HCT116 (cell line): Measurements from ENCODE around the gene AMZ1. TPM values are rescaled to one million over a fixed set of nuclear protein-coding genes. Genes with fewer than 3 reads are reported as not detected.

ENCODE experiments used
- ATAC-seq: fragments of 200-7000 bp; cut with Tn5 transposase; 2 replicates; pipeline ENCODE4 v1.9.1; 2020; ENCODE audit warnings: mild to moderate bottlenecking, moderate library complexity
- BruUV-seq: library from RNA; stranded (reverse); fragments of 400-500 nt; replicated peaks from 2 replicates; lab custom pipeline; 2021; lab: Mats Ljungman, UMichigan
- CTCF ChIA-PET: fragments of 300-600 bp; sonication (Branson Sonifier 250); formaldehyde crosslinking; loops from one replicate; lab custom pipeline; 2021; ENCODE audit warnings: antibody characterized with exemption; lab: Charles Lee
- POLR2A ChIA-PET: fragments of 300-600, 350-600 bp; sonication (Branson Sonifier 250); formaldehyde crosslinking; loops from one replicate; lab custom pipeline; 2021; ENCODE audit warnings: antibody characterized with exemption; lab: Charles Lee
- RAD21 ChIA-PET, 2 experiments: fragments of 300-600 bp; sonication (Branson Sonifier 250); formaldehyde crosslinking; loops; one replicate each; lab custom pipeline; 2023; ENCODE audit warnings: low total read pairs in 2 of 2; ENCODE audit not compliant: uncharacterized antibody in 2 of 2, unreplicated experiment in 2 of 2, low non-redundant PET in 1 of 2; lab: Charles Lee
- DNase-seq: peaks from one replicate; pipeline ENCODE4 v3.0.0-alpha.2; 2010; ENCODE audit warnings: low read depth, low spot score
- H2AFZ ChIP-seq: fragments of 200-600 bp; shearing (Covaris generic), sonication (generic); 2 replicates; pipeline ENCODE4 v1.6.1; 2017; ENCODE audit warnings: low read depth, mixed run types, mixed read lengths, antibody characterized with exemption, low read length; ENCODE audit not compliant: poor library complexity, severe bottlenecking
- H3K27ac ChIP-seq: 2 replicates; pipeline ENCODE4 v1.5.1; 2012; ENCODE audit warnings: low read depth, low read length
- H3K27me3 ChIP-seq: fragments of 200-600 bp; sonication (generic); 2 replicates; pipeline ENCODE4 v1.6.1; 2016; ENCODE audit warnings: mixed run types, low read length, mixed read lengths; ENCODE audit not compliant: insufficient read depth
- H3K36me3 ChIP-seq, 2 experiments: fragments of 200-500 bp in 1 of 2; fragments of 200-600 bp in 1 of 2; sonication (Bioruptor generic) in 1 of 2; sonication (generic) in 1 of 2; 2 replicates each; pipeline versions ENCODE4 v1.5.1 to v1.6.1; 2014 to 2016; ENCODE audit warnings: low read length in 2 of 2, inconsistent platforms in 1 of 2, mixed read lengths in 1 of 2, mixed run types in 1 of 2; ENCODE audit not compliant: insufficient read depth in 2 of 2, control insufficient read depth in 1 of 2
- H3K4me1 ChIP-seq, 2 experiments: fragments of 200-600 bp in 1 of 2; sonication (generic) in 1 of 2; 2 replicates each; pipeline versions ENCODE4 v1.5.1 to v1.6.1; 2012 to 2017; ENCODE audit warnings: low read length in 2 of 2, inconsistent platforms in 1 of 2, mild to moderate bottlenecking in 1 of 2, mixed read lengths in 1 of 2, mixed run types in 1 of 2, moderate library complexity in 1 of 2; ENCODE audit not compliant: insufficient read depth in 2 of 2, control insufficient read depth in 1 of 2
- H3K4me2 ChIP-seq: fragments of 200-600 bp; sonication (generic); 2 replicates; pipeline ENCODE4 v1.6.1; 2017; ENCODE audit warnings: mixed run types, low read length, mixed read lengths
- H3K4me3 ChIP-seq, 2 experiments: fragments of 200-600 bp in 1 of 2; sonication (generic) in 1 of 2; replicated peaks in 1 of 2; 2 replicates each; pipeline ENCODE4 v1.5.1; 2011 to 2016; ENCODE audit warnings: low read length in 2 of 2, control low read depth in 1 of 2, low read depth in 1 of 2, mild to moderate bottlenecking in 1 of 2, mixed read lengths in 1 of 2, mixed run types in 1 of 2
- H3K79me2 ChIP-seq: fragments of 200-600 bp; sonication (generic); 2 replicates; pipeline ENCODE4 v1.6.1; 2017; ENCODE audit warnings: mild to moderate bottlenecking, mixed run types, low read length, moderate library complexity, mixed read lengths; ENCODE audit not compliant: insufficient read depth
- H3K9ac ChIP-seq: fragments of 200-600 bp; sonication (generic); 2 replicates; pipeline ENCODE4 v1.6.1; 2016; ENCODE audit warnings: low read length, mixed read lengths
- H3K9me2 ChIP-seq: fragments of 200-600 bp; sonication (generic), shearing (Covaris generic); 2 replicates; pipeline ENCODE4 v1.6.1; 2017; ENCODE audit warnings: mixed run types, mild to moderate bottlenecking, moderate library complexity; ENCODE audit not compliant: insufficient read depth
- H3K9me3 ChIP-seq, 2 experiments: fragments of 200-500 bp in 1 of 2; fragments of 200-600 bp in 1 of 2; sonication (Bioruptor generic) in 1 of 2; sonication (generic) in 1 of 2; 2 replicates each; pipeline ENCODE4 v1.6.1; 2014 to 2017; ENCODE audit warnings: low read length in 2 of 2, mixed read lengths in 2 of 2, inconsistent platforms in 1 of 2, low read depth in 1 of 2, mild to moderate bottlenecking in 1 of 2, mixed run types in 1 of 2, moderate library complexity in 1 of 2; ENCODE audit not compliant: control insufficient read depth in 1 of 2, insufficient read depth in 1 of 2
- H4K20me1 ChIP-seq: fragments of 200-600 bp; sonication (generic), shearing (Covaris generic); 2 replicates; pipeline ENCODE4 v1.6.1; 2017; ENCODE audit warnings: mixed run types, mild to moderate bottlenecking, moderate library complexity; ENCODE audit not compliant: insufficient read depth
- CBX3 ChIP-seq: IDR thresholded peaks from 2 replicates; pipeline ENCODE4 v1.6.1; 2012; ENCODE audit warnings: low read depth
- CEBPB ChIP-seq: IDR thresholded peaks from 2 replicates; pipeline ENCODE4 v1.6.1; 2012; ENCODE audit warnings: low read depth
- EGR1 ChIP-seq: IDR thresholded peaks from 2 replicates; pipeline ENCODE4 v1.6.1; 2012; ENCODE audit warnings: low read depth
- EZH2 ChIP-seq: fragments of 200-600 bp; sonication (generic); IDR thresholded peaks from 2 replicates; pipeline ENCODE4 v1.6.1; 2017; ENCODE audit warnings: antibody characterized with exemption, mixed run types
- EZH2phosphoT487 ChIP-seq: fragments of 200-600 bp; IDR thresholded peaks from 2 replicates; pipeline ENCODE4 v1.6.1; 2018; ENCODE audit warnings: antibody characterized with exemption, borderline replicate concordance
- JUND ChIP-seq: IDR thresholded peaks from 2 replicates; pipeline ENCODE4 v1.6.1; 2012
- POLR2A ChIP-seq: IDR thresholded peaks from 2 replicates; pipeline ENCODE4 v1.7.0; 2011; ENCODE audit warnings: borderline replicate concordance; ENCODE audit not compliant: insufficient read depth, insufficient read length; ENCODE audit errors: extremely low read depth
- RAD21 ChIP-seq: IDR thresholded peaks from 2 replicates; pipeline ENCODE4 v1.6.1; 2012; ENCODE audit warnings: low read depth, mild to moderate bottlenecking
- SIN3A ChIP-seq: IDR thresholded peaks from 2 replicates; pipeline ENCODE4 v1.6.1; 2012; ENCODE audit warnings: low read depth
- SP1 ChIP-seq: IDR thresholded peaks from 2 replicates; pipeline ENCODE4 v1.6.1; 2012; ENCODE audit warnings: low read depth
- SRF ChIP-seq: IDR thresholded peaks from 2 replicates; pipeline ENCODE4 v1.6.1; 2012; ENCODE audit warnings: low read depth
- TCF7L2 ChIP-seq: IDR thresholded peaks from 2 replicates; pipeline ENCODE4 v1.7.0; 2011; ENCODE audit warnings: borderline replicate concordance, inconsistent platforms; ENCODE audit not compliant: insufficient read depth, insufficient read length; ENCODE audit errors: extremely low read depth
- YY1 ChIP-seq: IDR thresholded peaks from 2 replicates; pipeline ENCODE4 v1.6.1; 2011; ENCODE audit warnings: low read length, low read depth, moderate library complexity, mild to moderate bottlenecking; ENCODE audit not compliant: insufficient replicate concordance; ENCODE audit errors: extremely low read depth
- ZNF274 ChIP-seq: fragments of 200-500 bp; sonication (Bioruptor generic); IDR thresholded peaks from 2 replicates; pipeline ENCODE4 v1.6.1; 2014; ENCODE audit warnings: mild to moderate bottlenecking, low read depth, low read length, inconsistent platforms
- intact Hi-C: fragments of 100-400 bp; cut with micrococcal nuclease; formaldehyde crosslinking; loops from 2 replicates; pipeline ENCODE4 v1.10.0; 2022
- total RNA-seq: library from RNA; stranded (reverse); gene quantifications from one replicate; pipeline ENCODE4 v1.2.1, GENCODE V29; 2021; ENCODE audit not compliant: unreplicated experiment
- TF ChIP-seq, protein P1 (sequence below): IDR thresholded peaks from 2 replicates; pipeline ENCODE4 v1.6.1; 2012
- TF ChIP-seq, protein P2 (sequence below): IDR thresholded peaks from 2 replicates; pipeline ENCODE4 v1.6.1; 2011; ENCODE audit warnings: mild to moderate bottlenecking, low read length, moderate library complexity; ENCODE audit not compliant: insufficient replicate concordance; ENCODE audit errors: extremely low read depth
- TF ChIP-seq, protein P3 (sequence below), 3 experiments: fragments of 200-600 bp in 1 of 3; sonication (generic) in 1 of 3; IDR thresholded peaks in 2 of 3; conservative IDR thresholded peaks in 1 of 3; 2 replicates each; pipeline ENCODE4 v1.5.1; 2012 to 2017; ENCODE audit warnings: low read depth in 2 of 3, low read length in 2 of 3, antibody characterized with exemption in 1 of 3, borderline replicate concordance in 1 of 3, control low read depth in 1 of 3, mild to moderate bottlenecking in 1 of 3, mixed read lengths in 1 of 3, mixed run types in 1 of 3, moderate library complexity in 1 of 3; ENCODE audit not compliant: insufficient read depth in 1 of 3
- TF ChIP-seq, protein P4 (sequence below): IDR thresholded peaks from 2 replicates; pipeline ENCODE4 v1.6.1; 2012

AMZ1 gene
- total RNA-seq, 1 experiment from 2014 or later = not detected

DNA sequence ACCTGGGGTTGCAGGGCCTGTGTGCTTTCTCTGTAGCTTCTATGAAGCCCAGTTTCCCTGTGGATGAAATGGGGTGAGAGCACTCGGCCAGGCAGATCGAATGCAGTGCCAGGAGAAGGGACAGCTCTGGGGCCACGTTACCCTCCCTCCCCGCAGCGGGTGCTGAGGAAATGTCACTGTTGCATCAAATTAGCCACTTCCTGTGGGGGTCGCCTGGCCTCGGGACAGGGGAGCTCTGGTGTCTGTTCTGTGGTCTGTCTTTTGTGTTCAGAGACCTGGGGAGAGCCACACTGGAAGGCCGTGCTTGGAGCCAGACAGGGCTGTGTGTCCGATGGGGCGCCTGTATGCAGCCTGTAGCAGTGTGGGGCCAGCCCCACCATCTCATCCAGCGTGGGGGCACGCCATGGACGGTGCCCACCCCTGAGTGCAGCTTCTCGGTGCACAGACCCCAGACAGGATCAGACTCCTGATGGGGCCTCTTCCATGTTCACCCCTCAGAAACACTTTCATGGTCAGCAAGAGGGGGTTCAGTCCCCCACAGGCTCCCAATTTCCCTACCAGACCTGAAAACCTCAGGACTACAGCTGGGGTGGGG, 42.6 kb upstream of the AMZ1 start:
- BruUV-seq = no TSS peak
- no peaks in the 10 kb centered on the region for H3K9me3 ChIP-seq
- no peaks in the 10 kb centered on the region for H3K9me2 ChIP-seq
- no peak overlapping the region for H3K9ac ChIP-seq
- TF ChIP-seq, protein P1, sequence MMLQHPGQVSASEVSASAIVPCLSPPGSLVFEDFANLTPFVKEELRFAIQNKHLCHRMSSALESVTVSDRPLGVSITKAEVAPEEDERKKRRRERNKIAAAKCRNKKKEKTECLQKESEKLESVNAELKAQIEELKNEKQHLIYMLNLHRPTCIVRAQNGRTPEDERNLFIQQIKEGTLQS = no peak
- TF ChIP-seq SRF = no peak
- no peak for ATAC-seq
- peaks cover 17 to 25% of the 10 kb centered on the region in 2 experiments for H3K4me1 ChIP-seq
- no peak overlapping the region for H2AFZ ChIP-seq
- intact Hi-C loops = no loop called here
- ChIA-PET CTCF (no interaction called here), POLR2A (no interaction called here), RAD21 (no interaction called here)
- H3K4me2 ChIP-seq = no peak overlapping the region
- H3K27ac ChIP-seq = no peak overlapping the region
- no peak for DNase-seq
- no peaks in the 10 kb centered on the region for H3K79me2 ChIP-seq
- H3K36me3 ChIP-seq = no peaks in the 10 kb centered on the region
- H4K20me1 ChIP-seq = no peaks in the 10 kb centered on the region
- no peak overlapping the region for H3K4me3 ChIP-seq
- no peaks in the 10 kb centered on the region for H3K27me3 ChIP-seq

DNA sequence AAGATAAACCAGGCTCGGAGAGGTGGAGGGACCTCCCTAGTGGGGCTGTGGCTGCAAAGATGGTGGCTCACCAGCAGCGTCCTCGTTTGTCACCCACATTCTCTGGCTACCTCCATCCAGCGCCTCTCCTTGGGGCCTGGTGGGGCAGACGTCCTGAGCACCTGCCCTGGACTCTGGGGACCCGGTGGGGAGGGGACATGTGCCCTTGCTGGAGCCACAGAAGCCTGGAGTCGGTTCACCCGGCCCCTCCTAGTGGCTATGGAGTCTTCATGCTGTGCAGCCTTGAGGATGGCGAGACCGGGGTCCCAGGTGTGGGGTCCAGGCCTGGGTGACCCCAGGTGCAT, 41.7 kb upstream of the AMZ1 start:
- Histone ChIP-seq H3K4me2 (peak overlapping the region; percentile 80), H2AFZ (no peak overlapping the region), H4K20me1 (no peaks in the 10 kb centered on the region), H3K27me3 (no peaks in the 10 kb centered on the region), H3K36me3 (no peaks in the 10 kb centered on the region), H3K4me1 (peaks cover 13 to 25% of the 10 kb centered on the region in 2 experiments), H3K27ac (peak overlapping the region; percentile 56), H3K79me2 (no peaks in the 10 kb centered on the region), H3K4me3 (peak overlapping the region; percentile 35 to 40; a peak in 3 of 4 replicates), H3K9me3 (no peaks in the 10 kb centered on the region), H3K9ac (peak overlapping the region; percentile 60), H3K9me2 (no peaks in the 10 kb centered on the region)
- BruUV-seq = no TSS peak
- intact Hi-C loops = no loop called here
- DNase-seq (no peak), ATAC-seq (peak; percentile 26)
- POLR2A ChIA-PET = no interaction called here
- CTCF ChIA-PET = no interaction called here
- RAD21 ChIA-PET = no interaction called here
- TF ChIP-seq CEBPB (no peak), EZH2phosphoT487 (no peak), RAD21 (no peak), TCF7L2 (no peak), JUND (no peak), ZNF274 (no peak), EGR1 (no peak), YY1 (no peak), EZH2 (no peak), CBX3 (no peak), SP1 (no peak), SIN3A (no peak), POLR2A (no peak)
- TF ChIP-seq, protein P2, sequence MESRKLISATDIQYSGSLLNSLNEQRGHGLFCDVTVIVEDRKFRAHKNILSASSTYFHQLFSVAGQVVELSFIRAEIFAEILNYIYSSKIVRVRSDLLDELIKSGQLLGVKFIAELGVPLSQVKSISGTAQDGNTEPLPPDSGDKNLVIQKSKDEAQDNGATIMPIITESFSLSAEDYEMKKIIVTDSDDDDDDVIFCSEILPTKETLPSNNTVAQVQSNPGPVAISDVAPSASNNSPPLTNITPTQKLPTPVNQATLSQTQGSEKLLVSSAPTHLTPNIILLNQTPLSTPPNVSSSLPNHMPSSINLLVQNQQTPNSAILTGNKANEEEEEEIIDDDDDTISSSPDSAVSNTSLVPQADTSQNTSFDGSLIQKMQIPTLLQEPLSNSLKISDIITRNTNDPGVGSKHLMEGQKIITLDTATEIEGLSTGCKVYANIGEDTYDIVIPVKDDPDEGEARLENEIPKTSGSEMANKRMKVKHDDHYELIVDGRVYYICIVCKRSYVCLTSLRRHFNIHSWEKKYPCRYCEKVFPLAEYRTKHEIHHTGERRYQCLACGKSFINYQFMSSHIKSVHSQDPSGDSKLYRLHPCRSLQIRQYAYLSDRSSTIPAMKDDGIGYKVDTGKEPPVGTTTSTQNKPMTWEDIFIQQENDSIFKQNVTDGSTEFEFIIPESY = no peak
- TF ChIP-seq, protein P3, sequence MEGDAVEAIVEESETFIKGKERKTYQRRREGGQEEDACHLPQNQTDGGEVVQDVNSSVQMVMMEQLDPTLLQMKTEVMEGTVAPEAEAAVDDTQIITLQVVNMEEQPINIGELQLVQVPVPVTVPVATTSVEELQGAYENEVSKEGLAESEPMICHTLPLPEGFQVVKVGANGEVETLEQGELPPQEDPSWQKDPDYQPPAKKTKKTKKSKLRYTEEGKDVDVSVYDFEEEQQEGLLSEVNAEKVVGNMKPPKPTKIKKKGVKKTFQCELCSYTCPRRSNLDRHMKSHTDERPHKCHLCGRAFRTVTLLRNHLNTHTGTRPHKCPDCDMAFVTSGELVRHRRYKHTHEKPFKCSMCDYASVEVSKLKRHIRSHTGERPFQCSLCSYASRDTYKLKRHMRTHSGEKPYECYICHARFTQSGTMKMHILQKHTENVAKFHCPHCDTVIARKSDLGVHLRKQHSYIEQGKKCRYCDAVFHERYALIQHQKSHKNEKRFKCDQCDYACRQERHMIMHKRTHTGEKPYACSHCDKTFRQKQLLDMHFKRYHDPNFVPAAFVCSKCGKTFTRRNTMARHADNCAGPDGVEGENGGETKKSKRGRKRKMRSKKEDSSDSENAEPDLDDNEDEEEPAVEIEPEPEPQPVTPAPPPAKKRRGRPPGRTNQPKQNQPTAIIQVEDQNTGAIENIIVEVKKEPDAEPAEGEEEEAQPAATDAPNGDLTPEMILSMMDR (IDR thresholded peaks at IDR 0.05 in 2 of 3, conservative IDR thresholded peaks at IDR 0.05 in 1 of 3; ENCODE audit: borderline replicate concordance in 1 of 3, insufficient read depth in 1 of 3, low read depth in 2 of 3, low read length in 2 of 3) = no peak
- TF ChIP-seq, protein P4, sequence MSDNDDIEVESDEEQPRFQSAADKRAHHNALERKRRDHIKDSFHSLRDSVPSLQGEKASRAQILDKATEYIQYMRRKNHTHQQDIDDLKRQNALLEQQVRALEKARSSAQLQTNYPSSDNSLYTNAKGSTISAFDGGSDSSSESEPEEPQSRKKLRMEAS = no peak
